Skeletal muscle satellite cell (primary cell): Measurements from ENCODE around the gene UVSSA.

Experiments used
- H3K27me3 ChIP-seq: 2 replicates; pipeline ENCODE4 v1.7.0; 2013; ENCODE audit warnings: low read length; ENCODE audit not compliant: control insufficient read depth, insufficient read depth
- H3K36me3 ChIP-seq: 2 replicates; pipeline ENCODE4 v1.7.0; 2013; ENCODE audit warnings: mild to moderate bottlenecking, control low read depth, low read length; ENCODE audit not compliant: insufficient read depth
- H3K4me1 ChIP-seq: 2 replicates; pipeline ENCODE4 v1.7.0; 2013; ENCODE audit warnings: low read length; ENCODE audit not compliant: control insufficient read depth, insufficient read depth
- H3K4me2 ChIP-seq: 2 replicates; pipeline ENCODE4 v1.7.0; 2013; ENCODE audit warnings: mild to moderate bottlenecking, low read length
- H3K4me3 ChIP-seq: 2 replicates; pipeline ENCODE4 v1.7.0; 2013; ENCODE audit warnings: low read length
- H3K9ac ChIP-seq: 2 replicates; pipeline ENCODE4 v1.7.0; 2013; ENCODE audit warnings: mild to moderate bottlenecking, low read depth, low read length, moderate library complexity
- H3K9me3 ChIP-seq: replicated peaks from 2 replicates; pipeline ENCODE4 v1.7.0; 2013; ENCODE audit warnings: mild to moderate bottlenecking, control low read depth, low read length

The UVSSA gene

GRCh38 chr4:1378559-1379231 lies 31.7 kb downstream of the UVSSA start:
- Histone ChIP-seq H3K36me3 (peaks cover 7% of the 10 kb centered on the region), H3K9ac (no peak overlapping the region), H3K9me3 (no peaks in the 10 kb centered on the region), H3K4me1 (no peaks in the 10 kb centered on the region), H3K27me3 (no peaks in the 10 kb centered on the region), H3K4me3 (no peak overlapping the region), H3K4me2 (no peak overlapping the region)

- H3K27me3 ChIP-seq, result no peaks in the 10 kb centered on the region
- H3K4me3 ChIP-seq, result no peak overlapping the region
- H3K36me3 ChIP-seq, result peaks cover 3% of the 10 kb centered on the region
- H3K4me1 ChIP-seq, result no peaks in the 10 kb centered on the region
- no peaks in the 10 kb centered on the region for H3K9me3 ChIP-seq
- no peak overlapping the region for H3K9ac ChIP-seq
- no peak overlapping the region for H3K4me2 ChIP-seq
These were observed 32.4 kb downstream of the UVSSA start for GRCh38 chr4:1379351-1379781.

GRCh38 chr4:1379801-1380331 lies 32.9 kb downstream of the UVSSA start:
- no peaks in the 10 kb centered on the region for H3K9me3 ChIP-seq
- H3K36me3 ChIP-seq, result peaks cover 3% of the 10 kb centered on the region
- H3K4me3 ChIP-seq, result no peak overlapping the region
- no peaks in the 10 kb centered on the region for H3K4me1 ChIP-seq
- no peak overlapping the region for H3K4me2 ChIP-seq
- no peaks in the 10 kb centered on the region for H3K27me3 ChIP-seq
- no peak overlapping the region for H3K9ac ChIP-seq

- H3K36me3 ChIP-seq, result peaks cover under 1% of the 10 kb centered on the region
- H3K4me2 ChIP-seq, result no peak overlapping the region
- no peaks in the 10 kb centered on the region for H3K9me3 ChIP-seq
- no peaks in the 10 kb centered on the region for H3K4me1 ChIP-seq
- no peak overlapping the region for H3K9ac ChIP-seq
- H3K27me3 ChIP-seq, result no peaks in the 10 kb centered on the region
- H3K4me3 ChIP-seq, result no peak overlapping the region
These were observed 33.6 kb downstream of the UVSSA start for GRCh38 chr4:1380368-1381151.

- H3K9ac ChIP-seq, result no peak overlapping the region
- no peak overlapping the region for H3K4me3 ChIP-seq
- peaks cover 6% of the 10 kb centered on the region for H3K36me3 ChIP-seq
These were observed 34.2 kb downstream of the UVSSA start for GRCh38 chr4:1381181-1381621.

GRCh38 chr4:1381944-1382541 lies 35.0 kb downstream of the UVSSA start:
- Histone ChIP-seq H3K27me3 (no peaks in the 10 kb centered on the region), H3K9ac (no peak overlapping the region), H3K9me3 (no peaks in the 10 kb centered on the region), H3K4me2 (no peak overlapping the region), H3K36me3 (peaks cover 8% of the 10 kb centered on the region), H3K4me1 (no peaks in the 10 kb centered on the region), H3K4me3 (no peak overlapping the region)

More at GRCh38 chr4:1381181-1381621, 34.2 kb downstream of the UVSSA start:
- Histone ChIP-seq H3K9me3 (no peaks in the 10 kb centered on the region), H3K4me2 (no peak overlapping the region), H3K27me3 (no peaks in the 10 kb centered on the region), H3K4me1 (no peaks in the 10 kb centered on the region)

GRCh38 chr4:1382776-1383727 lies 36.0 kb downstream of the UVSSA start:
- Histone ChIP-seq H3K4me1 (no peaks in the 10 kb centered on the region), H3K27me3 (no peaks in the 10 kb centered on the region), H3K9ac (no peak overlapping the region), H3K36me3 (peaks cover 13% of the 10 kb centered on the region), H3K4me3 (no peak overlapping the region), H3K9me3 (no peaks in the 10 kb centered on the region), H3K4me2 (no peak overlapping the region)

GRCh38 chr4:1383728-1384591 lies 37.0 kb downstream of the UVSSA start:
- no peaks in the 10 kb centered on the region for H3K4me1 ChIP-seq
- no peak overlapping the region for H3K4me2 ChIP-seq
- H3K4me3 ChIP-seq, result no peak overlapping the region
- H3K27me3 ChIP-seq, result no peaks in the 10 kb centered on the region
- H3K9ac ChIP-seq, result no peak overlapping the region
- H3K9me3 ChIP-seq, result no peaks in the 10 kb centered on the region
- H3K36me3 ChIP-seq, result peaks cover 18% of the 10 kb centered on the region

GRCh38 chr4:1384675-1385372 lies 37.8 kb downstream of the UVSSA start:
- H3K9me3 ChIP-seq, result no peaks in the 10 kb centered on the region
- no peak overlapping the region for H3K4me3 ChIP-seq
- no peaks in the 10 kb centered on the region for H3K4me1 ChIP-seq
- H3K9ac ChIP-seq, result no peak overlapping the region
- no peak overlapping the region for H3K4me2 ChIP-seq
- no peaks in the 10 kb centered on the region for H3K27me3 ChIP-seq
- peaks cover 21% of the 10 kb centered on the region for H3K36me3 ChIP-seq
